Chondrocyte (in vitro differentiated cells): ENCODE measurements around the gene ADGRG4. TPM values are rescaled to one million over a fixed set of nuclear protein-coding genes. Genes with fewer than 3 reads are reported as not detected.

Experiments
- DNase-seq: peaks from one replicate; pipeline ENCODE4 v3.0.0; 2021; ENCODE audit warnings: mixed read lengths, low spot score
- H3K27ac Mint-ChIP-seq: one replicate; pipeline ENCODE4 v1.8.0; 2021; ENCODE audit warnings: mild to moderate bottlenecking, moderate library complexity, mixed read lengths; ENCODE audit not compliant: unreplicated experiment
- H3K27me3 Mint-ChIP-seq: 2 replicates; pipeline ENCODE4 v1.8.0; 2021; ENCODE audit warnings: low read depth, mixed read lengths
- H3K36me3 Mint-ChIP-seq: 2 replicates; pipeline ENCODE4 v1.8.0; 2021; ENCODE audit warnings: low read depth, mixed read lengths
- H3K4me1 Mint-ChIP-seq: 2 replicates; pipeline ENCODE4 v1.8.0; 2021; ENCODE audit warnings: low read depth, mild to moderate bottlenecking, mixed read lengths
- H3K4me3 Mint-ChIP-seq: one replicate; pipeline ENCODE4 v1.8.0; 2021; ENCODE audit warnings: mild to moderate bottlenecking, moderate library complexity, mixed read lengths; ENCODE audit not compliant: unreplicated experiment
- H3K9me3 Mint-ChIP-seq: 2 replicates; pipeline ENCODE4 v1.8.0; 2021; ENCODE audit warnings: low read depth, mixed read lengths
- total RNA-seq: library from RNA; stranded (reverse); gene quantifications from 3 replicates; pipeline ENCODE4 v1.2.1, GENCODE V29; 2021
- TF ChIP-seq, protein P1 (sequence below): fragments of 200-600 bp; sonication (generic); IDR thresholded peaks from 2 replicates; pipeline ENCODE4 v1.5.0; 2021; ENCODE audit warnings: antibody characterized with exemption, mild to moderate bottlenecking, moderate library complexity

ADGRG4 gene
- total RNA-seq, 1 donor from 2014 or later = 0.30 TPM

GRCh38 chrX:136376713-136377112 is 76.0 kb downstream of the ADGRG4 start:
- no peaks in the 10 kb centered on the region for H3K4me1 Mint-ChIP-seq
- peaks cover 2% of the 10 kb centered on the region for H3K36me3 Mint-ChIP-seq
- H3K27ac Mint-ChIP-seq = no peak overlapping the region
- no peak overlapping the region for H3K4me3 Mint-ChIP-seq
- H3K9me3 Mint-ChIP-seq = peaks cover 14% of the 10 kb centered on the region
- no peak for DNase-seq
- TF ChIP-seq, protein P1, sequence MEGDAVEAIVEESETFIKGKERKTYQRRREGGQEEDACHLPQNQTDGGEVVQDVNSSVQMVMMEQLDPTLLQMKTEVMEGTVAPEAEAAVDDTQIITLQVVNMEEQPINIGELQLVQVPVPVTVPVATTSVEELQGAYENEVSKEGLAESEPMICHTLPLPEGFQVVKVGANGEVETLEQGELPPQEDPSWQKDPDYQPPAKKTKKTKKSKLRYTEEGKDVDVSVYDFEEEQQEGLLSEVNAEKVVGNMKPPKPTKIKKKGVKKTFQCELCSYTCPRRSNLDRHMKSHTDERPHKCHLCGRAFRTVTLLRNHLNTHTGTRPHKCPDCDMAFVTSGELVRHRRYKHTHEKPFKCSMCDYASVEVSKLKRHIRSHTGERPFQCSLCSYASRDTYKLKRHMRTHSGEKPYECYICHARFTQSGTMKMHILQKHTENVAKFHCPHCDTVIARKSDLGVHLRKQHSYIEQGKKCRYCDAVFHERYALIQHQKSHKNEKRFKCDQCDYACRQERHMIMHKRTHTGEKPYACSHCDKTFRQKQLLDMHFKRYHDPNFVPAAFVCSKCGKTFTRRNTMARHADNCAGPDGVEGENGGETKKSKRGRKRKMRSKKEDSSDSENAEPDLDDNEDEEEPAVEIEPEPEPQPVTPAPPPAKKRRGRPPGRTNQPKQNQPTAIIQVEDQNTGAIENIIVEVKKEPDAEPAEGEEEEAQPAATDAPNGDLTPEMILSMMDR = no peak
- H3K27me3 Mint-ChIP-seq = peaks cover 4% of the 10 kb centered on the region

DNA sequence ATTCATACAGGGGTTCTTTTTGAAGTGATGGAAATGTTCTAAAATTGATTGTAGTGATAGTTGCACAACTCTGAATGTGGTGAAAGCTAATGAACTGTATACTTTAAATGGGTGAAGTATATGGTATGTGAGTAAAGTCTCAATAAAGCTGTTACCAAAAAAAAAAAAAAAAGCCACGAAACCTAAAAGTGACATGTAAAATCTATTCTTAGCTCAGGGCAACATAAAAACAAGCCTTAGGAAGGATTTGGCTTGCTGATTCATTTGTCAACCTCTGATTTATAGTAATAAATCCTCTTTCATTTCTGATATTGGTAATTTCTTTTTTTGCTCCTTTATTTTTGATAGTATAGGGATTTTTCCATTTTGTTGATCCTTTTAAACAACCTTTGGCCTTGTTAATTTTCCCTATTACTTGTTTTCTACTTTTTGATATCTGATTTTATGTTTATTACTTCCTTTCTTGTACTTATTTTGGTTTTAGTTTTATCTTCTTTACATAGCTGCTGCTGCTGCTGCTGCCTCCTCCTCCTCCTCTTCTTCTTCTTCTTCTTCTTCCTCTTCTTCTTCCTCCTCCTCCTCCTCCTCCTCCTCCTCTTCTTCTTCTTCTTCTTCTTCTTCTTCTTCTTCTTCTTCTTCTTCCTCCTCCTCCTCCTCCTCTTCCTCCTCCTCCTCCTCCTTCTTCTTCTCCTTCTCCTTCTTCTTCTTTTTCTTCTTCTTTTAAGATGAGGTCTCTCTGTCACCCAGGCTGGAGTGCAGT is 79.4 kb downstream of the ADGRG4 start:
- no peaks in the 10 kb centered on the region for H3K4me1 Mint-ChIP-seq
- peaks cover 7% of the 10 kb centered on the region for H3K27me3 Mint-ChIP-seq
- no peak for DNase-seq
- no peak overlapping the region for H3K4me3 Mint-ChIP-seq
- H3K36me3 Mint-ChIP-seq = peaks cover 2% of the 10 kb centered on the region
- H3K9me3 Mint-ChIP-seq = peaks cover 9% of the 10 kb centered on the region
- H3K27ac Mint-ChIP-seq = no peak overlapping the region
- TF ChIP-seq, protein P1 = no peak

DNA sequence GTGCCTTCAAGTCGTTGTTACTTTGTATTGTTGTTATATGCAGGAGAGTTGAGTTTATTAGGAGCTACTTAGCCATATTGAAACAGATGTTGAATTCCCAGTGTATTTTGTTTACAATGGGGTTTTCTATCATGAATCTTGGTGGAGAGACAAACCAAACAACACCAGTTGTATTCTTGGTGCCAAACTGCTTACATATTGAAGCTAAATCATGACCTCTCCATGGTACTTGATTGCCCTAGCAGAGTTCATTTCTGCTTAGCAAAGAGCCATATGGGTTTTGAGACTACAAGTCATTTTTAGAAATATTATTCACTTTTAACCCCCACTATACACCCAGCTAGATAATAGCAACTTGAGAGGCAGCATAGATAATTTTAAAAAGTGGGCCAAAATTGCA is 85.4 kb downstream of the ADGRG4 start:
- Mint-ChIP-seq H3K27ac (no peak overlapping the region), H3K4me1 (no peaks in the 10 kb centered on the region), H3K36me3 (no peaks in the 10 kb centered on the region), H3K4me3 (no peak overlapping the region), H3K9me3 (peaks cover 2% of the 10 kb centered on the region), H3K27me3 (peaks cover 5% of the 10 kb centered on the region)
- TF ChIP-seq, protein P1 = no peak
- DNase-seq = no peak

GRCh38 chrX:136386826-136387225 is 86.1 kb downstream of the ADGRG4 start:
- H3K27me3 Mint-ChIP-seq = peaks cover 5% of the 10 kb centered on the region
- H3K4me3 Mint-ChIP-seq = no peak overlapping the region
- H3K27ac Mint-ChIP-seq = no peak overlapping the region
- no peak for DNase-seq
- H3K4me1 Mint-ChIP-seq = no peaks in the 10 kb centered on the region
- H3K9me3 Mint-ChIP-seq = peaks cover 2% of the 10 kb centered on the region
- TF ChIP-seq, protein P1 = no peak
- no peaks in the 10 kb centered on the region for H3K36me3 Mint-ChIP-seq

DNA sequence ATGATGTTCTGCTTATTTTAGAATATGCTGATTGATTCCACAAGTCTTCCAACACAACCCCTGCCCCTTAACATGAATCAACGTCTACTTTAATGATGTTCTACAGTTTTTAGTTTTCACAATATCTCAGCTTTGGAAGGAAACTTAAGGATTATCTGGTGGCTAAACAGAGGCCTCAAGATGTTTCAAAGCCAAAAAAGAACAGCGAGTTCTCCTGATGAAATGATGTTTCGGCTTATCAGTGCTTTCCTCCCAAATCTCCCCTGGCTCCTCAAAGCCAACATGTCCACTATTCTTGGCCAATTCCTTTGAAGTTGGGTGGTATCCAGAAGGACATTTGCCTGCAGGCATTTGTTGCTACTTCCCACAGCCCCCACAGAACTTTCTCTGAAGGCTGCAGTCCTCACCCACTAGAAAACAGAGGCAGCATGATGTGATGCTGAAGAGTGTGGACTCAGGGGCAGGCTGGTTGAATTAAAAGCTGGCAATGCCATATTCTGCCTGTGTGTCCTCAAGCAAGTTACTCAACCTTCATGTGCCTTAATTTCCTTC is 87.3 kb downstream of the ADGRG4 start:
- TF ChIP-seq, protein P1 = no peak
- H3K4me1 Mint-ChIP-seq = no peaks in the 10 kb centered on the region
- peaks cover 2% of the 10 kb centered on the region for H3K27me3 Mint-ChIP-seq
- H3K9me3 Mint-ChIP-seq = peaks cover 4% of the 10 kb centered on the region
- H3K4me3 Mint-ChIP-seq = no peak overlapping the region
- no peak overlapping the region for H3K27ac Mint-ChIP-seq
- no peaks in the 10 kb centered on the region for H3K36me3 Mint-ChIP-seq
- DNase-seq = no peak
